Lung (tissue), 12 donors: Measurements from ENCODE around the gene ING5. TPM values are rescaled to one million over a fixed set of nuclear protein-coding genes. Genes with fewer than 3 reads are reported as not detected.
A peak's percentile ranks its signal among the peaks of the same experiment; 100 is the strongest.

Experiments used
- ATAC-seq: fragments of 200-7000 bp; cut with Tn5 transposase; one replicate; pipeline ENCODE4 v1.9.1; 2020; ENCODE audit warnings: moderate number of reproducible peaks; ENCODE audit not compliant: insufficient read depth, low FRiP score
- DNase-seq, 3 donors: peaks; one replicate each; pipeline ENCODE4 v3.0.0-alpha.2; 2013 to 2017
- H3K27ac ChIP-seq, 2 donors: one replicate each; pipeline ENCODE4 v1.5.1; 2013; ENCODE audit warnings: mild to moderate bottlenecking in 2 of 2, moderate library complexity in 2 of 2, control low read depth in 1 of 2, inconsistent platforms in 1 of 2, low read depth in 1 of 2, low read length in 1 of 2
- H3K27me3 ChIP-seq, 3 donors: one replicate each; pipeline ENCODE4 v1.5.1; 2013; ENCODE audit warnings: low read length in 2 of 3; ENCODE audit not compliant: control insufficient read depth in 3 of 3, insufficient read depth in 3 of 3
- H3K36me3 ChIP-seq, 4 donors: one replicate each; pipeline ENCODE4 v1.5.1; 2013; ENCODE audit warnings: low read length in 4 of 4, mild to moderate bottlenecking in 1 of 4, moderate library complexity in 1 of 4; ENCODE audit not compliant: control insufficient read depth in 4 of 4, insufficient read depth in 4 of 4
- H3K4me1 ChIP-seq, 5 donors: one replicate each; pipeline ENCODE4 v1.5.1; 2013; ENCODE audit warnings: low read length in 5 of 5, mild to moderate bottlenecking in 2 of 5, moderate library complexity in 1 of 5; ENCODE audit not compliant: control insufficient read depth in 5 of 5, insufficient read depth in 5 of 5
- H3K4me3 ChIP-seq: one replicate; pipeline ENCODE4 v1.5.1; 2013; ENCODE audit warnings: mild to moderate bottlenecking, control low read depth, moderate library complexity
- H3K9ac ChIP-seq, 2 donors: one replicate each; pipeline ENCODE4 v1.5.1; 2013; ENCODE audit warnings: low read length in 2 of 2, control low read depth in 1 of 2; ENCODE audit not compliant: insufficient read depth in 1 of 2
- H3K9me3 ChIP-seq, 4 donors: one replicate each; pipeline ENCODE4 v1.5.1; 2013; ENCODE audit warnings: low read length in 3 of 4, mild to moderate bottlenecking in 1 of 4, moderate library complexity in 1 of 4; ENCODE audit not compliant: control insufficient read depth in 4 of 4, insufficient read depth in 3 of 4
- CTCF ChIP-seq: IDR thresholded peaks from 2 replicates; pipeline ENCODE4 v1.5.1; 2012; ENCODE audit warnings: mild to moderate bottlenecking; ENCODE audit errors: control extremely low read depth, extremely low read depth
- WGBS, 2 donors: extraction: QIAGEN DNeasy Blood & Tissue Kit; methylation state at CpG; one replicate each; pipeline ENCODE4 v1.1.7; 2013; 5-methylcytosine and 5-hydroxymethylcytosine counted together
- polyA plus RNA-seq, 2 donors: library from polyadenylated mRNA; stranded (reverse); fragments of 200-250 nt; gene quantifications; one replicate each; pipeline ENCODE4 v1.2.1, GENCODE V29; 2013
- total RNA-seq, 2 donors: library from RNA; depleted of rRNA in 1 of 2; stranded (reverse); fragments of >200 nt in 1 of 2; gene quantifications; one replicate each; pipeline ENCODE4 v1.2.1, GENCODE V29; 2014 to 2021
- donor health status: control.
- donor health status: control.
- donor health status: Bipolar disorder and iron deficiency.
- donor health status: healthy.
- donor health status: DM: yes; HTN: yes; CAD: no.

The ING5 gene
- total and polyA plus RNA-seq, 4 donors: 19.2 to 46.8 (median 31.1) TPM

GRCh38 chr2:241686324-241686649 lies 15.6 kb upstream of the ING5 start:
- TF ChIP-seq CTCF: no peak
- H3K27ac ChIP-seq: peak overlapping the region; percentile 56 to 80
- H3K36me3 ChIP-seq: peaks cover 0 to 19% (median 15%) of the 10 kb centered on the region in 4 donors
- WGBS, 2 donors: 0% methylated on average over 31 to 37 of the region's 37 CpGs
- DNase-seq (no peak), ATAC-seq (no peak)
- peaks cover 8 to 19% (median 10%) of the 10 kb centered on the region in 5 donors for H3K4me1 ChIP-seq
- peak overlapping the region in 1 of 2 donors; percentile 6 for H3K9ac ChIP-seq
- H3K27me3 ChIP-seq: no peaks in the 10 kb centered on the region
- peak overlapping the region; percentile 99 for H3K4me3 ChIP-seq
- no peaks in the 10 kb centered on the region for H3K9me3 ChIP-seq

- H3K9ac ChIP-seq: peak within 1 kb of the TSS; percentile 37 to 71
- ATAC-seq (peak; percentile 98), DNase-seq (peak; percentile 97 to 98 (median 97))
- no peaks in the 10 kb centered on the region for H3K27me3 ChIP-seq
- peak within 1 kb of the TSS; percentile 93 to 98 for H3K27ac ChIP-seq
- H3K36me3 ChIP-seq: peaks cover 0 to 21% (median 15%) of the 10 kb centered on the region in 4 donors
- no peak for TF ChIP-seq CTCF
- H3K4me3 ChIP-seq: peak within 1 kb of the TSS; percentile 99
- H3K4me1 ChIP-seq: peaks cover 8 to 19% (median 10%) of the 10 kb centered on the region in 5 donors
- 0% methylated on average over 81 to 102 of the region's 102 CpGs for WGBS, 2 donors
- H3K9me3 ChIP-seq: no peaks in the 10 kb centered on the region
These were observed 15.0 kb upstream of the ING5 start, which contains the start of gene DTYMK for GRCh38 chr2:241686650-241687425. TSS of gene DTYMK (minus strand) at chr2:241686815. CDS start at chr2:241686783, 32 bp downstream.

- ATAC-seq (no peak), DNase-seq (no peak)
- TF ChIP-seq CTCF: no peak
- WGBS, 2 donors: 89 to 91% methylated on average over 10 of the region's 10 CpGs
- H3K9ac ChIP-seq: no peak overlapping the region
- no peak overlapping the region for H3K27ac ChIP-seq
- H3K36me3 ChIP-seq: peaks cover 0 to 21% (median 17%) of the 10 kb centered on the region in 4 donors
- peaks cover 8 to 19% (median 12%) of the 10 kb centered on the region in 5 donors for H3K4me1 ChIP-seq
- H3K27me3 ChIP-seq: no peaks in the 10 kb centered on the region
- no peak overlapping the region for H3K4me3 ChIP-seq
- H3K9me3 ChIP-seq: no peaks in the 10 kb centered on the region
These were observed 12.5 kb upstream of the ING5 start for GRCh38 chr2:241689306-241689705.
